Measurements from ENCODE around the gene PRKCE. TPM values are rescaled to one million over a fixed set of nuclear protein-coding genes. Genes with fewer than 3 reads are reported as not detected.

PRKCE gene
- 3.7 and 4.3 TPM in 2 replicates for total RNA-seq

DNA sequence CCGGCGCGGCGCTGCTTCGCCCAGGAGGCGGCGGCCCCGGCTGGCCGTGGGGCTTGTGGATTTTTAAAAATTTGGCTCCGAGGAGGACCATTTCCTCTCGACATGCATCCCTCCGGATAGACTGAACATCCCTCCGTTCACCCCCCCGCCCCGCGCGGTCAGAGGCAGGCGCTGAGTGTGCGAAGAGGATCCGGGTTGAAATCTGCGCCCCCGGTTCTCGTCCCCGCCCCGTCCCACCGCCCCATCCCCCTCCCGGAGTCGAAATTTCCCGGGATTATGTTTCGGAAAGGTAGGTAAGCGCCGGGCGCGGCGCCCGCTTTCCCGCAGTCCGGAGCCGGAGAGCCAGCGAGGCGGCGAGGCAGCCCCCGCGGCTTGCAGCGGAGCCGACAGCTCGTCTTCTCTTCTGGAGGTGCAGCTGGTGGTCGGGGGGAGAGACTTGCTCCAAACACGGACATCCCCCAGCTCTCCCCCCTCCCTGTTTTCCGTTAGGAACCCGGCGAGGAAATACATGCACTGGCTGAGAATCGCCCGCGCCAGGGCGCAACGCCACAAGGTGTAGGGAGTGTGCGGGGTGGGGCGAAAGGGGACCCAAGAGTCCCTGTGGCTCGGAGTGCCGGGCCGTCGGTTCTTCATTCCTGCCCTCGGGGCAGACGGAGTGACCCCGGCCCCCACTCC is at the start of gene PRKCE:
TSS of gene PRKCE (plus strand) at position 261 of the 675 bp plus-strand sequence.

GRCh38 chr2:45611020-45611859 is 40.2 kb upstream of the PRKCE start, which contains the start of gene SRBD1:
Gene SRBD1 (minus strand): TSS chr2:45611267. CDS start chr2:45605441, 5,826 bp downstream.

Other genes starting within 250 kb of the PRKCE start
- 12.9 and 13.6 TPM in 2 replicates for gene SRBD1, start 40.4 kb upstream of the PRKCE start, total RNA-seq

Measured in bronchus fibroblast of lung (primary cell).